ENCODE results near the gene TENM4.

Gene TENM4

DNA sequence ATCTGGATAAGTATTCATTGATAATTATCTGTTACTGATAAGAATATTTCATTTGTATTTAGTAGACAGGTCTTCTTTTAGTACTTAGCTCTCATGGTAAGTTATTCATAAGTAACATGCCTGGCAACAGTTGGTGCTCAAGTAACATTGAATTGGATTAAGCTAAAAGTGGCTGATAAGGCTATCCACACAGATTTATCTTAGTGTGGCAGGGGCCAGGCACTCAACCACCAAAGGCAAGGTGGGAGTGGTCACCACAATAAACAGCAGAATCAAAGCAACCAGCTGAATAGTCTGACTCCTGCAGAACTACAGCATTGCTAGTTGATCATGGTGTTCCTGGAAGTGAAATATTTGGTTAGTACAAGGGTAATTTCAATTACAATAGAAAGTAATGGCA, 833.1 kb downstream of the TENM4 start:
- DNase-seq (ENCODE audit: extremely low read depth, low read depth) = no peak
- TF ChIP-seq, protein P1, sequence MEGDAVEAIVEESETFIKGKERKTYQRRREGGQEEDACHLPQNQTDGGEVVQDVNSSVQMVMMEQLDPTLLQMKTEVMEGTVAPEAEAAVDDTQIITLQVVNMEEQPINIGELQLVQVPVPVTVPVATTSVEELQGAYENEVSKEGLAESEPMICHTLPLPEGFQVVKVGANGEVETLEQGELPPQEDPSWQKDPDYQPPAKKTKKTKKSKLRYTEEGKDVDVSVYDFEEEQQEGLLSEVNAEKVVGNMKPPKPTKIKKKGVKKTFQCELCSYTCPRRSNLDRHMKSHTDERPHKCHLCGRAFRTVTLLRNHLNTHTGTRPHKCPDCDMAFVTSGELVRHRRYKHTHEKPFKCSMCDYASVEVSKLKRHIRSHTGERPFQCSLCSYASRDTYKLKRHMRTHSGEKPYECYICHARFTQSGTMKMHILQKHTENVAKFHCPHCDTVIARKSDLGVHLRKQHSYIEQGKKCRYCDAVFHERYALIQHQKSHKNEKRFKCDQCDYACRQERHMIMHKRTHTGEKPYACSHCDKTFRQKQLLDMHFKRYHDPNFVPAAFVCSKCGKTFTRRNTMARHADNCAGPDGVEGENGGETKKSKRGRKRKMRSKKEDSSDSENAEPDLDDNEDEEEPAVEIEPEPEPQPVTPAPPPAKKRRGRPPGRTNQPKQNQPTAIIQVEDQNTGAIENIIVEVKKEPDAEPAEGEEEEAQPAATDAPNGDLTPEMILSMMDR (IDR thresholded peaks at IDR 0.05; ENCODE audit: low read depth, low read length) = no peak

DNA sequence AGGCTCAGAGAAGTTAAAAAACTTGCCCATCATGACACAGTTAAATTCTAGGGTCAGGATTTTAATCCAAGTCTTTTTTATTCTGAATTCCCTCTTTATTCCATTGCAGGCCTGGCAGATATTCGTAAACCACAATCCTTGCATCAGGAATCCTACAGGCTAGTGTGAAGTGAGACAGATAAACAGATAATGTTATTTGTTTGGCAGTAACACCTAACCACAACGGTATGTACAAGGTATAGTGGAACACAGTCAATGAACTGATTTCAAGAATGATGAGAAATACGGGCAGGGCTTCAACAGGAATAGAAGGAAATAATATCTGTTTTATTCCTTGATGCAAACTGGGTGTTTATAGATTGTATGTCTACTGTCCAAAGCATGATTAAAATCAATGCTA, 834.2 kb downstream of the TENM4 start:
- TF ChIP-seq, protein P1 (IDR thresholded peaks at IDR 0.05; ENCODE audit: low read depth, low read length) = no peak
- no peak for DNase-seq (ENCODE audit: extremely low read depth, low read depth)

DNA sequence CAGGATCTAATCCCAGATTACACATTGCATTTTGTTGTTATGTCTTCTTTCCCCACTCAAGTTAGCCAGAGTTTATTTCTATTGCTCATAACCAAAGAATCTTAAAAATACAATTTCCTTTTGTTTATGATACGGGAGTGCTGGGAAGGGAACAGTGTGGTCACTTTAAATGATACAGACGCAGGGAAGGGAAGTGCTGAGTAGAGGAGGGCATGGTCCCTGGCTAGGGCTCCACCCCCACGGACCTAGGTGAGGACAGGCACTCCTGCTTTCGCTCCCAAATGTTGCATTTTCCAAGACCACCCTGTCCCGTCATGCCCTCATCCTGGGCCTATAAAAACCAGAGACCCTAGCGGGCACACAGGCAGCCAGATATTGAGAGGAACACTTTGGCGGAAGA, 835.5 kb downstream of the TENM4 start:
- no peak for DNase-seq (ENCODE audit: extremely low read depth, low read depth)
- TF ChIP-seq, protein P1 (IDR thresholded peaks at IDR 0.05; ENCODE audit: low read depth, low read length) = no peak

DNA sequence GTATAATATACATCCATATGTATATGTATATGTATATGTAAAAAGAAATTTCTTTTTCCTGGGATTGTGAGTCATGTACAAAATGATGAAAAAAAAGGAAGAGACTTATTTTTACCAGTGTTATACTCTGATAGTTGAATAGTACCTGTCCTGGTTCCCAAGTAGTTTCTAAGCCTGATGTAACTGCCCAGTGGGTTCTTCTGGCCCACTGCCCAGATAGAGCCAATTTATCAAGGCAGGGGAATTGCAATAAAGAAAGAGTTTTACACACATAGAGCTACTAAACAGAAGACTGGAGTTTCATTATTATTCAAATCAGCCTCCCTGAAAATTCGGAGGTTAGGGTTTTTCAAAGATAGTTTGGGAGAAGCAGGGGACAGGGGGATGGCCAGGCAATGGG, 837.0 kb downstream of the TENM4 start:
- no peak for DNase-seq (ENCODE audit: extremely low read depth, low read depth)
- TF ChIP-seq, protein P1 (IDR thresholded peaks at IDR 0.05; ENCODE audit: low read depth, low read length) = no peak

All from AG09319 (cell line).